ENCODE data around the gene PDCD5. TPM values are rescaled to one million over a fixed set of nuclear protein-coding genes. Genes with fewer than 3 reads are reported as not detected.

The PDCD5 gene
- total RNA-seq, 2 experiments from 2014 or later = 131 to 132 TPM

DNA sequence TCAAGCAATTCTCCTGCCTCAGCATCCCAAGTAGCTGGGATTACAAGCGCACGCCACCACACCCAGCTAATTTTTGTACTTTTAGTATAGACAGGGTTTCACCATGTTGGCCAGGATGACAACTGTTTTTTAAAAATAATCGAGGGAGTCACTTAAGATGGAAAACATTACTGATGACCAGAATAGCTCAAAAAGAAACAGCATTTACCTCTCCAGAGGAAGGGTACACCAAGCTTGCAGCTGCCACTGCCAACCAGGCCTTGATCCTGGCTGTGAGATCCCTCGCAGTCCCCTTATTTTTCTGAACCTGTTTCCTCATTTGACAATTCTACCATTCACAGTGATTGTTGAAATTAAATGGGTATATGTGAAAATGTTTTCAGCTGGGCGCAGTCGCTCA, 14.5 kb downstream of the PDCD5 start:
- POLR2A ChIA-PET = no interaction called here
- Mint-ChIP-seq H3K4me1 (peaks cover 7% of the 10 kb centered on the region), H3K36me3 (ENCODE audit: low read depth) (peaks cover 66% of the 10 kb centered on the region), H3K9me3 (no peaks in the 10 kb centered on the region), H3K27ac (no peak overlapping the region), H3K4me3 (no peak overlapping the region), H3K27me3 (no peaks in the 10 kb centered on the region)
- CTCF ChIA-PET = no interaction called here
- no peak for DNase-seq

DNA sequence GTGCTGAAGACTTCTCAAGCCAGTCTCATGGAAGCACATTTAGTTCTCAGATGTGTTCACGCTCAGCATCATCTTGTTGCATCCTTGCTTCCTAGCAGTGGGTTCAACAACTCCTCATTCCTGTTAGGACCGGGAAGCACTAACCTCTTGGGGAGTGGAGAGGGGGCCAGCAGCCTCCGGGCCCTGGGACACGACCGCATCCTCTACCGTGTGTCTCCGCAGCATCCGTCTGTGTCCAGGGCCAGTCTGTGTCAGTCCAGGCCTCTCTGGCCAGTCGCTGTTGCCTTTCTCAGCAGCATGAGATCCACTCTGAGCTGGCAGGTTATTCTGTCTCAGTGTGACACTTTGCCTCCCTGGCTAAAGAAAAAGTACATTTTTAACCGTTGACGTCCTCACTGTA, 17.0 kb downstream of the PDCD5 start:
- Mint-ChIP-seq H3K4me1 (peaks cover 7% of the 10 kb centered on the region), H3K27ac (no peak overlapping the region), H3K4me3 (no peak overlapping the region), H3K27me3 (no peaks in the 10 kb centered on the region), H3K36me3 (ENCODE audit: low read depth) (peaks cover 50% of the 10 kb centered on the region), H3K9me3 (no peaks in the 10 kb centered on the region)
- CTCF ChIA-PET = no interaction called here
- POLR2A ChIA-PET = no interaction called here
- no peak for DNase-seq

DNA sequence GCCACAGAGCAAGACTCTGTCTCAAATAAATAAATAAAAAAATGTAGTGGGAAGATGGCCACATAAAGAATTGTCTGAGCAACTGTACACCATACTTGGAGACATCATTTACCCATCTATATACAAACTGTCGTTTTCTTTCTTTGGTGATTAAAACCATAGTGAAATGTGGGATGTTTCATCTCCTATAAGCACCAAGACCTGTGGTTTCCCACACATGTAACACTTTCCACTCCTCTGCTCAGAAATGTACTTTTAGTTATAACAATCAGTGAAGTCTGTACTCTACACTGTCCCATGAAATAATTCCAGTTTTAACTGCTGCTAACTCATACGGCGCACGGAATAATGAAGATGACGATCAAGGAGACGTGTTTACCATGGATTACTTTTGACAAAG, 18.3 kb downstream of the PDCD5 start:
- H3K9me3 Mint-ChIP-seq = no peaks in the 10 kb centered on the region
- H3K4me3 Mint-ChIP-seq = no peak overlapping the region
- H3K36me3 Mint-ChIP-seq (ENCODE audit: low read depth) = peaks cover 39% of the 10 kb centered on the region
- H3K4me1 Mint-ChIP-seq = peaks cover 7% of the 10 kb centered on the region
- H3K27ac Mint-ChIP-seq = no peak overlapping the region
- ChIA-PET POLR2A (interaction anchor here (0.6 kb wide), 1 partner anchor 276 kb away, joined by 3 read pairs; no protein-coding TSS in a partner anchor), CTCF (interaction anchor here (1.1 to 1.5 kb wide), 3 partner anchors 15 to 373 kb away, joined by 3 to 7 read pairs (median 3); partner anchors contain the start of gene FAAP24)
- DNase-seq = no peak
- H3K27me3 Mint-ChIP-seq = no peaks in the 10 kb centered on the region

DNA sequence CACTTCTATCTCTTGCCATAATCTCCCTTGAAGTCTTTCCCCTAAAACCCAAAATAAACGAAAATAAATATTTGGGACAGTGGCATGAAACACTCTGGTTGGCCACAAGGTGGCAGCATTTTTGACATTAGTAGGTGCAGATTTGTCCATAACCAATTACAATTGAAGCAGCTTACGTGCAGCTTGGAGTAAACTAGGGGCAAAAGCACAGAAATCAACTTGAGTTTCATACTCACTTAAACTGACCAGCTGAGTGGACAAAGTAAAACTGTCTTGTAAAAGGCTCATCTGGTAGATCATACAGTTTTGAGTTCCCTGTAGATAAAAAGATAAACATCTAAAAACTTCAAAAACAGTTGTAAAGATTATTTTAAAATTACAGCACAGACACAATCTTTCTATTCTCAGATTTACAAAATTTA, 18.8 kb downstream of the PDCD5 start:
- CTCF ChIA-PET = interaction anchor here (1.1 to 1.5 kb wide), 3 partner anchors 15 to 373 kb away, joined by 3 to 7 read pairs (median 3); partner anchors contain the start of gene FAAP24
- peak; percentile 72 for DNase-seq
- no peak overlapping the region for H3K4me3 Mint-ChIP-seq
- POLR2A ChIA-PET = interaction anchor here (0.6 kb wide), 1 partner anchor 276 kb away, joined by 3 read pairs; no protein-coding TSS in a partner anchor
- H3K4me1 Mint-ChIP-seq = peaks cover 7% of the 10 kb centered on the region
- no peaks in the 10 kb centered on the region for H3K9me3 Mint-ChIP-seq
- no peak overlapping the region for H3K27ac Mint-ChIP-seq
- H3K36me3 Mint-ChIP-seq (ENCODE audit: low read depth) = peaks cover 35% of the 10 kb centered on the region
- H3K27me3 Mint-ChIP-seq = no peaks in the 10 kb centered on the region

DNA sequence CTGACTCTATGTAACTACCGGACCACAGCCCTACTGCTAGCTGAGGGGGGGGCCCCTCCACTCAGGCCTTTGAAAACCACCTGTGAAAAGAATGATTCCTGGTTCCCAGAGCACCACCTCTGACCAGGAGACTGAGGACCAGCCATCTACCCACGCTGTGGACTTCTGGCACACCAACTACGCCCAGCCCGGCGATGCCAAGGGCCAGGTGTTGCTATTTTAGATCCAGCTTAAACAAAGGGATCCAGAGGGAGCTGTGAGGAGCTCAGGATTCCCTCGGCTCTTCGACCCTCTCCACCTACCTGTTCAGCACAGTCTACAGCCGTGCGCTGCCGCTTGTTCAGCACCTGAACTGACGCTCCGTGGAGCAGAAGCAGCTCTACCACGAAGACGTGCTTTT, 23.0 kb downstream of the PDCD5 start:
- Mint-ChIP-seq H3K9me3 (no peaks in the 10 kb centered on the region), H3K27me3 (no peaks in the 10 kb centered on the region), H3K4me3 (no peak overlapping the region), H3K4me1 (peaks cover 7% of the 10 kb centered on the region), H3K27ac (no peak overlapping the region), H3K36me3 (ENCODE audit: low read depth) (peaks cover 20% of the 10 kb centered on the region)
- ChIA-PET CTCF (interaction anchor here (0.5 to 0.8 kb wide), 3 partner anchors 11 to 496 kb away, joined by 3 to 6 read pairs (median 4); no protein-coding TSS in a partner anchor), POLR2A (no interaction called here)
- DNase-seq = no peak

DNA sequence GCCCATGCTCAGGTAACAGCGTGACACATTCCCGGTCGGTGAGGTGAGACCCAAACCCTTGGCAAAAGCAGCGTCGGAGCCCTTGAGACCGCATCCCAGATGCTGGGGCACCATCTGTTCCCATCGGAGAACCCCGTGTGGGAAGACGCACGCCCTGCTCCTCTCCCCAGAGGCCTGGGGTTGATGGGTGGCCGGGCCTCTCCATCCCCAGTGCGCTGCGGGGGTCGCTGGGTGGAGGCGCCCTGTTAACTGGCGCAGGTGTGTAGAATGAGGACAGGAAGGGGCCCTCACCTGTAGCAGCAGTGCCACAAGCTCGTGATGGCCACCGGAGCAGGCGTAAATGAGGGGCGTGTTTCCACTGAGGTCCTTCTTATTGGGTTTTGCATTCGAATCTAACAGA, 24.6 kb downstream of the PDCD5 start:
- DNase-seq = no peak
- Mint-ChIP-seq H3K27me3 (no peaks in the 10 kb centered on the region), H3K9me3 (no peaks in the 10 kb centered on the region), H3K4me3 (no peak overlapping the region), H3K36me3 (ENCODE audit: low read depth) (peaks cover 16% of the 10 kb centered on the region), H3K4me1 (no peaks in the 10 kb centered on the region), H3K27ac (no peak overlapping the region)
- ChIA-PET CTCF (no interaction called here), POLR2A (interaction anchor here (0.6 kb wide), 1 partner anchor 35 kb away, joined by 3 read pairs; no protein-coding TSS in a partner anchor)

DNA sequence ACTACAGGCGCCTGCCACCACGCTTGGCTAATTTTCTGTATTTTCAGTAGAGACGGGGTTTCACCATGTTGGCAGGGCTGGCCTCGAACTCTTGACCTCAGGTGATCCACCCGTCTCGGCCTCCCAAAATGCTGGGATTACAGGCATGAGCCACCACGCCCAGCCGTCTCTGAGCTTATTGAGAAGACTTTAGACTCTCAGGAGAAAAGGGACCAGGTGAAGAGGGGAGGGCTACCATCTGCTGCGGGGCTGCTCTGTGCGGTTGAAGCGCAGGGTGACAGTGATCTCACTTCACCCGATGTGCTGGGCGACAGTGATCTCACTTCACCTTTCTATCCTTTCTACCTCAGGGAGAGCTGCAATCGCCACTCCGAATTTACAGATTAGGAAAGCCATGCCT, 25.3 kb downstream of the PDCD5 start:
- ChIA-PET POLR2A (no interaction called here), CTCF (interaction anchor here (0.6 kb wide), 2 partner anchors 369 to 1483 kb away, joined by 3 read pairs; no protein-coding TSS in a partner anchor)
- Mint-ChIP-seq H3K27ac (no peak overlapping the region), H3K9me3 (no peaks in the 10 kb centered on the region), H3K4me3 (no peak overlapping the region), H3K36me3 (ENCODE audit: low read depth) (peaks cover 16% of the 10 kb centered on the region), H3K27me3 (no peaks in the 10 kb centered on the region), H3K4me1 (no peaks in the 10 kb centered on the region)
- DNase-seq = no peak

DNA sequence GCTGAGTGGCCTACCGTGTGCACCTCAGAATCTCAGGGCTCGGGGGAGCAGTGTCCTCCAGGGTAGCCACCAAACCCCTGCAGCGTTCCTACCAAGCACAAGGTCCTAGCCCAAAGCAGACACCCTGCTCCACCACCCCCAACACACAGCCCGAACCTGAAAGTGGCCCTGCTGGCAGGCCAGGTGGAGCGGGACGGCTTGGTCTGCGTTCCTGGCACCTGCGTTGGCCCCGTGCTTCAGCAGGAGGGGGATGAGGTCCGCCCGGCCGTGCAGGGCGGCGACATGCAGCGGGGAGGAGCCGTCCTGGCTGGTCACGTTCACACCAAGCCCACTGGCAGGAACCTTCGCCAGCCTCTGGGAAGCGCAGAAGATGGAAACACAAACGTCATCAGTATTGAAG, 26.5 kb downstream of the PDCD5 start:
- Mint-ChIP-seq H3K4me1 (no peaks in the 10 kb centered on the region), H3K27ac (no peak overlapping the region), H3K9me3 (no peaks in the 10 kb centered on the region), H3K4me3 (no peak overlapping the region), H3K27me3 (no peaks in the 10 kb centered on the region), H3K36me3 (ENCODE audit: low read depth) (peaks cover 17% of the 10 kb centered on the region)
- POLR2A ChIA-PET = no interaction called here
- CTCF ChIA-PET = interaction anchor here (0.7 kb wide), 1 partner anchor 34 kb away, joined by 4 read pairs; no protein-coding TSS in a partner anchor
- no peak for DNase-seq

DNA sequence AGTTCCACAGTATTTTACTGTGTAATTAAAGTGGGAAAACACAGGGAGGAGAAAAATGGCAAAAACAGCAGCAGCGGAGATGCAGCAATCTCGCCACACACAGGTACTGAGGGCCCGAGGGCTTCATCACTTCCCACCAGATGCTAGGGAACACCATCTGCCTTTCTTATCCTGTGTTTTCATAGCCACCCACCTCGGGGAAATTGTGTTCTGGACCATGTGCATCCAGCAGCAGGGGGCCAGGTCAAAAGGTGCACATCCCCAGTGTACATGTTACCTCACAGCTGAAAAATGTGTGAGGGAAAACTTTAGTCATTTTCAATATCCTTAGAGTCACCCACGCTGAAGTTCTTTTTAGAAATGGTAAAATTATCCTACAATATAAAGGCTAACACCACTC, 30.2 kb downstream of the PDCD5 start:
- DNase-seq = no peak

DNA sequence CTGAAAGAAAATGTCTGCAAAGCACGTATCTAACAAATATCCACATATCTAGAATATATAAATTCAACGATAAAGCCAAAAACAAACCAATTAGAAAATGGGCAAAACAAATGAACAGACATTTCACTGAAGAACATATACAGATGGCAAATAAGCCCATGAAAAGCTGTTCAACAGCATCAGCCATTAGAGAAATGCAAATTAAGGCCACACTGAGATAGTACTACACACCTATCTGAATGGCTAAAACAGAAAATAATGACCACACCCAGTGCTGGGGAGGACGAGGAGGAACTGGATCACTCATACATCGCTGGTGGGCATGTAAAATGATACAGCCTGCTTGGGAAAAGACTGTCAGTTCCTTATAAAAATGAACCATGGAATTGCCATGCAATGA, 32.0 kb downstream of the PDCD5 start:
- no peaks in the 10 kb centered on the region for H3K27me3 Mint-ChIP-seq
- H3K27ac Mint-ChIP-seq = no peak overlapping the region
- POLR2A ChIA-PET = no interaction called here
- peaks cover 35% of the 10 kb centered on the region for H3K36me3 Mint-ChIP-seq (ENCODE audit: low read depth)
- H3K4me1 Mint-ChIP-seq = no peaks in the 10 kb centered on the region
- DNase-seq = no peak
- CTCF ChIA-PET = interaction anchor here (1.0 kb wide), 1 partner anchor 9 kb away, joined by 3 read pairs; no protein-coding TSS in a partner anchor
- H3K4me3 Mint-ChIP-seq = no peak overlapping the region
- H3K9me3 Mint-ChIP-seq = no peaks in the 10 kb centered on the region

More for the DNA sequence above, 30.2 kb downstream of the PDCD5 start:
- H3K27ac Mint-ChIP-seq = no peak overlapping the region
- no peaks in the 10 kb centered on the region for H3K27me3 Mint-ChIP-seq
- H3K4me3 Mint-ChIP-seq = no peak overlapping the region
- POLR2A ChIA-PET = no interaction called here
- H3K4me1 Mint-ChIP-seq = no peaks in the 10 kb centered on the region
- H3K36me3 Mint-ChIP-seq (ENCODE audit: low read depth) = peaks cover 34% of the 10 kb centered on the region
- CTCF ChIA-PET = no interaction called here
- no peaks in the 10 kb centered on the region for H3K9me3 Mint-ChIP-seq

DNA sequence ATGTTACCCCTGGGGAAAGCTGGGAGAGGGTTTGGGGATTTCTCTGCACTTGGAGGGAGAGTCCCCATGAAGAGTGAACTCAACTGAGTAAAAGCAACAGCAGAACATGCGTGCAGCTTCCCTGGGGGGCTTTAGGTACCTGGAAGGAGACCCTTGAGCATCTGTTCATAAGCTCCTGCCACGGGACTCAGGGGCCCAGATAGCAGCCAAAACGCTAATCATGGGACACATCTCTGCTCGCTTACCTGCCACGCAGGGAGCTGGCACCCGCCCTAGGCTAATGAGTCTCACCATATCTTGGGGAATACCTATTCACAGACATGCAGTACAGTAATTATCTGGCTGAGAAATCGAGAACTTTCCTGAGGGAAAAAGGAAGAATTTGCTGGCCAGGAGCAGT, 33.9 kb downstream of the PDCD5 start:
- Mint-ChIP-seq H3K9me3 (no peaks in the 10 kb centered on the region), H3K4me1 (no peaks in the 10 kb centered on the region), H3K27ac (no peak overlapping the region), H3K27me3 (no peaks in the 10 kb centered on the region), H3K36me3 (ENCODE audit: low read depth) (peaks cover 41% of the 10 kb centered on the region), H3K4me3 (no peak overlapping the region)
- DNase-seq = no peak
- ChIA-PET CTCF (interaction anchor here (0.5 to 1.5 kb wide), 2 partner anchors 11 to 463 kb away, joined by 3 read pairs; no protein-coding TSS in a partner anchor), POLR2A (no interaction called here)

DNA sequence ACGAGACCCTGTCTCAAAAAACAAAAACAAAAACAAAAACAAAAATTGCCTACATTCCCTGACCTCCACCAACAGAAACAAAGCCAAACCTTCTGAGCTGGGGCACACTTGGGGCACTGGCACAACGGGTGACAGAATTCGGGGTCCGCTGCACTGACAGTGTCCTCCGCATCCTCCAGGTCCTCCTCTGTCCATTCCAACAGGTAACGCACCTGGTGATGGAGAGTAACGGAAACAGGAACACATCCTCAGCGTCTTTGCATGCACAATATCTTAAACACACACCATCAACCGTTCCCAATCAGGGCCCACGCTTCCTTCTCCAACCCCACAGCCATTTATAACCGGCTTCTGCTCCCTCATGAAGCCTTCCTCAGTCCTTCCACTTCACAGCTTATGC, 34.6 kb downstream of the PDCD5 start:
- Mint-ChIP-seq H3K27me3 (no peaks in the 10 kb centered on the region), H3K4me1 (no peaks in the 10 kb centered on the region), H3K27ac (no peak overlapping the region), H3K9me3 (no peaks in the 10 kb centered on the region), H3K4me3 (no peak overlapping the region), H3K36me3 (ENCODE audit: low read depth) (peaks cover 42% of the 10 kb centered on the region)
- ChIA-PET CTCF (interaction anchor here (1.5 kb wide), 1 partner anchor 12 kb away, joined by 3 read pairs; no protein-coding TSS in a partner anchor), POLR2A (no interaction called here)
- DNase-seq = no peak

DNA sequence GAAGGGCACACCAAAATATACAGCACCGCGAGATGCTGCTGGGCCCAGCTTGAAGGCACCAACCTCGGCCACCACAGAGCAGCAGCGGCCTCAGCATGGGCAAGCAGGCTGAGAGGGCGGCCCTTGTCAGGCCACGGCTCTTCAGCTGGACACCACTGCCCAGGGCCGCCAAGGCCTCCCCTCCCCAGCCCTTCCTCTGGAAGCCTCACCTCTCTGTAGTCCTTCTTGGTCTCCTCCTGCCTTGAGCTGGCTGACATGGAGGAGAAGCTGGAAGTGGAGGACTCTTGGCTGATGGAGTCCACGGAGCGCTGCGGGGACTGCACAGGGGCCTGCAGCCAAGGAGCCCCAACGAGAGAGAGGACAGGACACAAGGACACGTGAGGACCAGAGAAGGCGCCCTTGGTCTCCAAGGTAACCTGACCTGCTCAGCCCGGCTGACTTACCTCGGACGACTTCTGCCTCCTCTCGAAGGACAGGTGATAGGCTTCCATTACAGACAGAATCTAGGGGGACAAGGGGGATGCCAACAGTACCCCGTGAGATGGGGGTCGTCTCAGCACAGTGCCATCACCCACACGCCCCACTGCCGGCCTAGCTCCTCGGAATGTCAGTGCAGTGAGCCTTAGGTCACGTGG, 38.2 kb downstream of the PDCD5 start:
- ChIA-PET CTCF (no interaction called here), POLR2A (no interaction called here)
- H3K9me3 Mint-ChIP-seq = no peaks in the 10 kb centered on the region
- DNase-seq = no peak
- no peak overlapping the region for H3K4me3 Mint-ChIP-seq
- H3K27me3 Mint-ChIP-seq = no peaks in the 10 kb centered on the region
- H3K27ac Mint-ChIP-seq = no peak overlapping the region
- H3K4me1 Mint-ChIP-seq = no peaks in the 10 kb centered on the region
- peaks cover 45% of the 10 kb centered on the region for H3K36me3 Mint-ChIP-seq (ENCODE audit: low read depth)

Measured in activated CD4-positive, alpha-beta T cell treated with anti-CD3 and anti-CD28 coated beads, Interleukin-2, amount 10 ng/mL, durations not matched to agents 7 days and 5 days (primary cell).